Glomerular visceral epithelial cell (primary cell): ENCODE results near the gene POU3F2.
A peak's percentile ranks its signal among the peaks of the same experiment; 100 is the strongest.

Experiments used
- DNase-seq: peaks from one replicate; pipeline ENCODE4 v3.0.0-alpha.2; 2016; ENCODE audit errors: extremely low spot score

POU3F2 gene

DNA sequence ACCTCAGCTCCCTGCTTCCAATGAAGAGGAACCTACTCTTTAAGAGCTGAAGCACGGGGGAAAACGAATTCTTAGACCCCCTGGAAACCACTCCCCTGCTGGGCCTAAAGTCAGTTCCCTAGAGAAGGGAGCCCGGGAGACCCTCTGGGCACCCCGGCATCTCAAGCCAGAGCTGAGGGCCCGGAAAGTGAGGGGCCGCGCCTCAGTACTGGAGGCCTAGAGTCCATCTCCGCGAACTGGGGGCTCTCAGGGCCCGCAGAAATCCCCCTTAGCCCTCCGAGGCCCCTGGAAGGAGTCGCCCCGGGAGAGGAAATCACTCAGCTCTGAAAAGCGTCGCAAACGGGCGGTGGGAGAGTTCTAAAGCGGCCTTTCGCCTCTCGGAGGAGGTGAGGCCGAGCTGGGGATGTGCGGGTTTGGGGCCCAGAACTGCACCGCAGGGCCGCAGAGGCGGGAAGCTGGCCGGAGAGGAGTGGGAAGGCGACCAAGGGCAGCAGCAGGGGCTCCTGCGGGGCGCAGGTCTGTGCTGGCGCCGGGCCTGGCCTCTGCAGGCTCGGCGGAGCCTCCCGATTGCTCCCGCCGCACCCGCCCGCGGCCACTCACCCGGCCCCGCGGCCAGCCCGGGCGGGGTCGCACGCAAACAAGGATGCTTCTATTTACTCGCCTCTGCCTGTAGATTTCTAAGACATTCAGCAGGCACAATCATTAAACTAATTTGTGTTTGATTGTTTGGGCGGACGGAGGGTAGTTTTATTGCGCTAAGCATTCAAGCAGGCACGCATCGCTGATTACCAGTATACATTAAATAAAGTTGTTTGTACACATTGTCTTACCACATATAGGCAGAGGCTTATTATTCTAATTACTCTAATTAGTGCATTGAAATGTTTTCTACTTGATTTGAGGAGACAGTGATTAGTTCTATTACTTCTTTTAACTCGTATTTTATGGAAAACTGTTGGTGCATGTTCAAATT is 9.2 kb downstream of the POU3F2 start:
- DNase-seq: no peak

DNA sequence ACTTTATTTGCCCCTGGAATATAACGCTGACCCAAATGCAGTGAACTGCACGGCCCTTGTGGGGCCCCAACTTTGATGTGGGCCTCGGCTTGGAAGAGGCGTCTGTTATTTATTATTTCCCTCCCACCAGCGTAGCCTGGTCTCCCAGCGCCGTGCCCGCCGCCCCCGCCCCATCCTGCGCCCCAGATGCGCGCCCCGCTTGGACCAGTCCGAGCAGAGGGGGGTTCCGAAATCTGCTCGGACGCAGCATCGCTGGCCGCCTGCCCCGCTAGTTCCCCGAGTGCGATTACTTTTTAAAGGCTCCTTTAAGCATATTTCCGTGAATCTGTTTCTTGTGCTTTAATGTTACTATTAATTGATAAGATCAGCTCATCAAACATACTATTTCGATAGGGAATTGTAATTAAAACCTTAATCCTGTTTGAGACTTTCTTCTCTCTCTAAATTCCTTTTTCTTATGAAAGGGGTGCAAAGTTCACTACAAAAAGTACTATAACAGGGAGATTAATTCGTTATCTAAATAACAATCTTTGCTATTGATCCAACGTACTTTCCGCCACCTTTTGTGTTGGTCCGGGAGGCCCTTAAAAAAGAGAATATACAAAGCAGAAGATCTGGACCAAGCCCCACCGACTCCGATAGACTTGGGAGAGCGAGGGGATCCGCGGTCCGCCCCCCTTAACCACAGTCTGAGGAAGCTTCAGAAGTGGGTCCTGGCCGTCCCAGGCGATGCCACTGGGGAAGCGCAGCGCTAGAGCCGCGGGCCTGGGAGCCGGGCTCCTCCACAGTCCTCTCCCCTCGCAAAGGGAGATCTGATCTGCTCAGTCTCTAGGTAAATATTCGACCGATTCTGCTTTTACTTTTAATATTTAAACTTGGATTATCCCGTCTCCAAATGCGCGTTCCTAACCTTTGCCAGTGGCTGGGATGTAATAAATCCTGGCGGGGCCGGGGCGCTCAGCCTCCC is 10.2 kb downstream of the POU3F2 start:
- no peak for DNase-seq

DNA sequence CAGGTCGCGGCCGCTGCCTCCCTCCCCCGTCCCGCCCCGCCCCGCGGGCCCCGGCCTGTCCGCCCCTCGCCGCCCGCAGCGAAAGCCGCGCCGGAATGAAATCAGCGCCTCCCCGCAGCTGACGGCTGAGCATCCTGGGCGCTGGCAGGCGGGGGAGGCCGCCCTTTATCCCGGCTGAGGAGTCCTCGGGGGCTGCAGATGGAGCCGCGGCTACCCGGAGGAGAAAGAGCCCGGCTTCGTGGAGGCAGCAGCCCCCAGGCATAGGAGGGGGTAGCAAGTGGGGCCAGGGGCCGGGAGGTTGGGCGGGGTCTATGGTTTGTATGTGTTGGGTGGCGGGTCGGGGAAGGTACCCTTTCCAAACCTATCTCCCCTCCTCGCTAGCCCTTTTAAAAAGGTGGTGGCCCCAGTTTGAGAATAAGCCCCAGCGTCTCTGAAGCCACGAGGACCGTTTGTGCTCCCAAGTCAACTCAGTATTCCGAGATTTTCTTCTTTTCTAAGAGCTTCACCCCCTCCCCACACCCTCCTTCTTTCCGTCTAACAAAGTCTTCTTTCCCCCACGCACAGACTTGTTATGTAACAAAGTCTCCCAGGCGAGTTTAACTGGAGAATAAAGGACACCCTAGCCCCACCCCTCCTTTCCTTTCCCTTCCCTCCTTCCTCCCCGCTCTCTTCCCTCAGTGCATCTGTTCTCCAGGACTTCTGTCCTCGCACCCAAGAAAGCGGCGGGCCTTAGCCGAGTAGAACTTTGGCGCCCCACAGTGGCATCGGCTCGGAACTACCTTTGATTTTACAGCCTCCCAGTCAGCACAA is 11.0 kb downstream of the POU3F2 start:
- DNase-seq: peak; percentile 83

DNA sequence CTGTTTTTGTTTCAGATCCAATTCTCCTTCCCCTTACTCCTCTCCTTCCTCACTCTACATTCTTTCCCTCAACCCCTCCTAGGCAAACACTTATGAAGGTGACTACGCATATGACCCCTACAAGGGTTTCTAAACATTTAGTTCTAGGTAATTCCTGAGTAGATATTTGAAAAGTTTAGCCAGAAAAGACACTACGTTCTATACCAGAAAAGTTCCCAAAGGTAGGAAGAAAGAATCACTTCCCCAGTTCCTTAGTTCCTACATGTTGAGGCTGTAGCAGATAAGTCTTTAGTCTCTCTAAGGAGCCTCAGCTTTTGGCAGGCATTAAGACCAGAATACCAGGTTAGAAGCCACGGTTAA is 11.6 kb downstream of the POU3F2 start:
- no peak for DNase-seq

DNA sequence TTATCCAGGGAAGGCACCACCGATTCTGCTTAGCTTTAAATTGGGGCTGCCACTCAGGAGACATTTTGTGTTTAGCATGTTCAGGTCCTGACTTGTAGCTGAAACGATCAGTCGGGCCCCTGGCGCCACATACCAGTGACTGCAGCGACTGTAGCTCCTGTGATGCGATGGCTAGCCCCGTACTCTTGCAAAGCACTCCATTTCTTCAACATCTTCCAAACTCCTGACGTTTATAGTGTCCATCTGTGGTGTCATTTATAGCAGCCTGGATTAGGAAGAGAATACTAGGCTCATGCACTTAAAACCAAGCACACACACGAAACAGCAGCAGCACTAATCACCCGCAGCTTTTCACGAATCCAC is 13.0 kb downstream of the POU3F2 start:
- DNase-seq: no peak

DNA sequence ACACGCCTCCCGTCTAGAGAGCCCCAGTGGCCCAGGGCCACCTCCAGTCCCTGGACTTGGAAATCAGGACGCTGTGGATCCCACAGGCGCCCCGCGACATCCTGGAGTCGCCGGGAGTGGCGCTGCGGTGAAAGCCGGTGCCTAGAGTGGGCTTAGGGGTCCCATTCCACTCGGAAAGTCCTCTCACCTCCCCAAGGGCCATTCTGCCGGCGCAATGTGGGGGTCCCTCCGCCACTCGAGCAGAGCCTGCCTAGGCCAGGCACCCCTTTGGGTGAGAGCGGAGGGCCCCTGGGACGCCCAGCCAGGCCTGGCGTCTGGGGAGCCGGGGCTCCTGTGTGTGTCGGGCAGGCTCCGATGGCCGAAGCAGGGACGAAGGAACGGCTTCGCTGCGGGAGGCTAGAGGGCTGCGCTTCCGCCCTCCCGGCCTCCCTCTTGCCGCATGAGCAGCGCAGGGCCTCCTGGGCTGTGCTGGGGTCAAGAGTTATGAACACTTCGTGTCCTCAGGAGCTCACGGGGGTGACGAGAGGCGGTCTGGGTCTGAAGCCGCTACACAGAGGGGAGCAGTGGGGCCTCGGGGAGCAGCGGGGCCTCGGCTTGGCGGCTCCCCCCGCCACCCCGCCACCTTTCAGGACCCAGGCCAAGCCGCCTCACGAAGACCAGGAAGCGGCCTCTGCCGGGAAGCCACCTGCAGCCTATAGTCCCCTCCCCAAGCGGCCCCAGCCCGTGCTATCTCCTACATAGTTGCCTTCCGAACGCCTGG is 13.6 kb downstream of the POU3F2 start:
- DNase-seq: no peak

DNA sequence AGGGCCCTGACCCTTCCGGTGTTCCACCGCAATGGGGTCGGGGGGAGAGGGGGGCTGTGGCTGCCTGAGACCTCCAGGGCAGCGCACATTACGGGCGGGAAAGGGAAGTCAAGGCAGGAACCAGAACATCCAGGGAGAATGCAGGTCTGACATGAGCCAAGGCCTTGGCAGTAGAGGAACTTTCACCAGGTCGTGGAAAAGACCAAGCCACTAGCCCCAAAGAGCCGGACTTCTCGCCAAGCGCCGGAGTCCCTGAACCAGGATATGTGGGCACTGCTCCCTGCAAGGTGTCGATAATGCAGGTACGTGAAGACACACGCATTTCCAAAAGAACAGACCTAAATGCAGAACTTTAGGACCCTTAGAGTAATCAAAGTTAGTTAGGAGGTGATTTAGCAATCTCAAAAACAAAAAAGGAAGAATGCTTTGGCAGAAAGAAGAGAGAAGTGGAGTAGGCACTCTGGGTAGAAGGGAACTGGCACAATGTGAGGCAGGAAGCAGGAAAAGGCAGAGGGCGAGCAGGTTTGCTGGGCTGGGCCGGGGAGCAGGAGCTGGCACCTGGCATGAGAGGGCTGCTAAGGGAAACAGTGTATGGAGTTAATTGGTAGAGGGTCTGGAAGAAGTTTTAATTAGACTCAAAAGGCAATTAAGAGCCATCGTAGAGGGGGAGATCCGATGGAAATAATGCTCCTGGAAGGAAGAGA is 14.3 kb downstream of the POU3F2 start:
- DNase-seq: no peak

DNA sequence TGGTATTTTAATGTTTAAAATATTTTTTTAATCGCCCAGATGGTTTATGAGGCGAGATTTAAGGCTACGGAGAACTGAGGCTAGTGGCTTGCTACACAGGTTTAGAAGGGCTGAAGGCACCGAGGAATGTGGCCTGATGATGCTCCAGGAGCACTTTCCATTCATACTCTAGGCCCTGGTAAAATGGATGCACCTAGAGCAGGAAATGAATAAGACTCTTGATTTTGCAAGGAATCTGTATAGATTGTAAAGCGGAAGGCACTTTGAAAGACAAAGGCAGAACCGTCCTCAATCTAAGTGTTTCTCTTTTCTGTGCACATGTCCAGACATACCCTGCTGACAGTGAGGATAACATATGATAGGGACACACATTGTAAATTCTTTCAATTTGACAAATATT is 30.1 kb downstream of the POU3F2 start:
- DNase-seq: no peak

DNA sequence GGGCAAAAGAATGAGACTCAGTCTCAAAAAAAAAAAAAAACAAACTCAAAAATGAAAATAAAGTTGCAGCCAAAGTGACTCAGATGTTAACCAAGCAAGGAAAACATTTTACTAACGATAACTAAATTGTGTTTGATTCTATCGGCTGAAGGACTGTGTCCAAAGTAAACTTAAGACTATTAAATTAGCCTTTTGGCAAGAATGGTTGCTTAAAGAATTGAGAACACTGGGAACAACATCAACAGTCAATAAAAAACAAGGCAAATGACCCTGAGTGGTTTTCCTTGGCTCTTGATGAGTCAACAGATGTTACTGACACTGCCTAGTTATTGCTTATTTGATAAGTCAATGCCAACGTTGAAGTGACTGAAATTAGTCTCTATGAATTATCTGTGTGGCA is 36.7 kb downstream of the POU3F2 start:
- no peak for DNase-seq

DNA sequence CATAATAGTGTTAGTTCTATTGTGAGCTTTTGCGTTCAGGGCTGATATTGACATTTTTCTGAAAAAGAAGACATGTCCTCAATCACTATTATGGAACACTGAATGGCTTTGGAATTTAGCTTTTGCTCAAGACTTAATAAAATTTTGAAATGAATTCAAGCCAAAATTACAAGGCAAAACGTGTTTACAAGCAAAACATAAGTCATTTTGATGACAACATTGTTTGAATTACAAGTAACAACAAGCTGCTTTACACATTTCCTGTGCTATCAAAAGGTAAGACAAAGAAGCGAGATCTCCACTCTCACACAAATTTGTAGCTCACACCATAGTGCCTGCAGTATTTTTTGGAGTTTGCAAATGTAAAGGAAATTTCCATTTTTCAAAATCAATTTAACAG is 37.4 kb downstream of the POU3F2 start:
- DNase-seq: no peak

DNA sequence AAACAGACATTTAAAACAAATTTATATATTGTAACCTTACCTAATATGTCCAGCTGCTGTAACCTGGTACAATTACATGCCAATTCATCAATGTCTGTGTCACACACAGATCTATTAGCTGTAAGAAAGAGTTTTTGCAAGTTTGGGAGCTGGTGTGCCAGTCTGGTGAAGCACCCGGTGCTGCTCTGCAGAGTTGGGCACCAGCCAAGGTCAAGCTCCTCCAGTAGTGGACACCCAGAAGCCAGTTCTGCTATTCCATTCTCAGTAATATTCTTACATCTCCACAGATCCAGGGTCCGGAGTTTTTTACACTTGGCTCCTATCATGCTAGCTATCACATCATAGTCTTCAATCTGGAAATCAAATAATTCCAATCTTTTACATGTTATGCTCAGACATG is 41.0 kb downstream of the POU3F2 start:
- DNase-seq: no peak

DNA sequence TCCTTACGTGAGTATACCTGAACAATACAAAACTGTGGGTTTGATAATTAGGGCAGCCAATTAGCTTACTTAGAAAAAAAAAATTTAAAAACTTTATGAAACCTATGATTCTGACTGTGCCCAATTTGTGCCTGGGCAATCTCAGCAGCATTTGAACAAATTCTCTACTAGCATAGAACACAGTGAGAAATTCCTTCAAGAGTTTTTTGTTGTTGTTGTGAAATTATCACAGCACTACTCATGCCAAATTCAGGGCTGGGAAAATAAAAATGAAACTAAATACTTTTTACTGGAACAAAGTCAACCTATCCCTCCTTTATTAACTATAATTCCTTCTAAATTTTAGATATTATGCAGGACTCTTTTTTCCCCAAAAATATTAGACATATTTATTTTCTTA is 42.9 kb downstream of the POU3F2 start:
- no peak for DNase-seq

DNA sequence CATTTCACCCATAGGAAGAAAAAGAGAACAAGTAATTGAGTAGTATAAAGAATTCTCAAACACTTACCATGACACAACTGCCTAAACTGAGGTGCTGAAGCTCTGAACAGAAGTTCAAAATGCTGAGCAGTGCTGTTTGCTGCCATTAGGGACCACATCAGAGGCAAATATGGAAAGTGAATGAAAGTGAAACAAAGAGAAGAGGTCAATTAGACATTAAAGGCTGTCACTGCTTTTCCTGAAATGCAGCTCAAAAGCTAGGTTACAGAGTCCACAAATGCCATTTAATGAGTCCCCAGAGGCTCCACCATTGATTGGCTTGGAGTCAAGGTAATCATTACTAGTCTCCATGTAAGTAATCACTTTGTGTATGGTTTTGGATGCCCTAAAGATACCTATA is 46.1 kb downstream of the POU3F2 start:
- no peak for DNase-seq

DNA sequence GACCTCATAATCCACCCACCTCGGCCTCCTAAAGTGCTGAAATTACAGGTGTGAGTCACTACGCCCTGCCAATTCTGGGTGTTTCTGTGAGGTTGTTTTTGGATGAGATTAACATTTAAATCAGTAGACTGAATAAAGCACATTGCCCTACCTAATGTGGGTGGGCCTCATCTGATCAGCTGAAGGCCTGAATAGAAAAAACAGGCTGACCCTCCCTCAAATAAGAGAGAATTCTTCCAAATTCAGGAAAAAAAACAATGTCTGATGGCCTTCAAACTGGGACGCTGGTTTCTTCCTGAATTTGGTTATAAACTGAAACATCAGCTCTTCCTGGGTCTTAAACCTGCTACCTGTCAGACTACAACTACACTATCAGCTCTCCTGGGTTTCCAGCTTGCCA is 51.0 kb downstream of the POU3F2 start:
- DNase-seq: no peak

DNA sequence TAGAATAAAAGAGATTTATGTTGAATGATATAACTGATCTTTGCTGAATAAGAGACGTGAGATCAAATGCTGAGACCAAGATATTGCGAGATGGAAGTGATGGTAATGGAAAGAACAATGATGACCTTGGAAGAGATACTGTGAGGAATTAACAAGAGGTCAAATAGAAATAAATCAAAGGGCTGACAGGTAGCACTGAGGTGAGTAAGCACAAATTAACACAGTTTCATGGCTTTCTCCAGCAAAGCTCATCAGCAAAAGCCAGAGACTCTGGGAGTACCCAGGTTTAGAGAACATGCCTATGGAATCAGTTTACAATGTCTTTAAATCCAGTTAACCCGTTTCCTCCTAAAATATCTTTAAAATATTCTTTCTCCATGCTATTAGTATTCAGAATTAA is 53.3 kb downstream of the POU3F2 start:
- no peak for DNase-seq
